GM18517 (cell line): ENCODE data around the gene PTPRE.
"Not testable (repeated sequence)": the region's sequence is repeated elsewhere in the genome, so short reads cannot be mapped to it uniquely, and the experiment has no call there.

ENCODE experiments used
- ATAC-seq: cut with Tn5 transposase; IDR thresholded peaks from one replicate; pipeline ENCODE4 v1.9.1; 2021; ENCODE audit warnings: mild to moderate bottlenecking, moderate library complexity; ENCODE audit not compliant: unreplicated experiment

The PTPRE gene

GRCh38 chr10:128084364-128084763 lies 177.5 kb downstream of the PTPRE start:
- ATAC-seq = no peak

- no peak for ATAC-seq
These were observed 178.1 kb downstream of the PTPRE start for GRCh38 chr10:128084991-128085390.

GRCh38 chr10:128086003-128086863 lies 179.3 kb downstream of the PTPRE start:
- no peak for ATAC-seq

- no peak for ATAC-seq
These were observed 180.4 kb downstream of the PTPRE start for GRCh38 chr10:128087146-128087883.

GRCh38 chr10:128087884-128088709 lies 181.2 kb downstream of the PTPRE start:
- ATAC-seq = no peak

- ATAC-seq = no peak
These were observed 184.8 kb downstream of the PTPRE start for GRCh38 chr10:128091636-128092210.

- ATAC-seq = no peak
These were observed 185.6 kb downstream of the PTPRE start for GRCh38 chr10:128092454-128092853.

- not testable (repeated sequence) for ATAC-seq
These were observed 187.7 kb downstream of the PTPRE start for GRCh38 chr10:128094596-128094995.

GRCh38 chr10:128095027-128095752 lies 188.3 kb downstream of the PTPRE start:
- ATAC-seq = no peak

GRCh38 chr10:128095753-128096469 lies 189.0 kb downstream of the PTPRE start:
- ATAC-seq = no peak

GRCh38 chr10:128096486-128097199 lies 189.7 kb downstream of the PTPRE start:
- no peak for ATAC-seq

- ATAC-seq = no peak
These were observed 190.9 kb downstream of the PTPRE start for GRCh38 chr10:128097783-128098182.

GRCh38 chr10:128098631-128099030 lies 191.7 kb downstream of the PTPRE start:
- ATAC-seq = no peak

GRCh38 chr10:128099901-128100300 lies 193.0 kb downstream of the PTPRE start:
- ATAC-seq = no peak

GRCh38 chr10:128101901-128102300 lies 195.0 kb downstream of the PTPRE start:
- ATAC-seq = no peak

GRCh38 chr10:128102480-128103228 lies 195.8 kb downstream of the PTPRE start:
- no peak for ATAC-seq

GRCh38 chr10:128103229-128103714 lies 196.4 kb downstream of the PTPRE start:
- no peak for ATAC-seq

- no peak for ATAC-seq
These were observed 198.5 kb downstream of the PTPRE start for GRCh38 chr10:128105383-128105782.
